Neutrophil (primary cell): ENCODE results near the gene DNAH14.

Experiments used
- H3K27ac ChIP-seq: fragments of 200-600 bp; sonication (generic); 2 replicates; pipeline ENCODE4 v1.5.1; 2016; ENCODE audit warnings: mild to moderate bottlenecking, moderate library complexity
- H3K27me3 ChIP-seq: fragments of 200-600 bp; sonication (generic); 2 replicates; pipeline ENCODE4 v1.6.0; 2016; ENCODE audit warnings: mild to moderate bottlenecking
- H3K36me3 ChIP-seq: fragments of 200-600 bp; sonication (generic); 2 replicates; pipeline ENCODE4 v1.5.1; 2017
- H3K4me1 ChIP-seq, 2 experiments: fragments of 200-600 bp in 1 of 2; sonication (generic) in 1 of 2; 1 replicate in 1 of 2; 2 replicates in 1 of 2; pipeline versions ENCODE4 v1.5.1 to v1.6.1; 2013 to 2016; ENCODE audit warnings: low read depth in 1 of 2, low read length in 1 of 2, mild to moderate bottlenecking in 1 of 2, moderate library complexity in 1 of 2; ENCODE audit not compliant: control insufficient read depth in 1 of 2, insufficient read depth in 1 of 2
- H3K4me3 ChIP-seq, 2 experiments: fragments of 200-600 bp in 1 of 2; sonication (generic) in 1 of 2; 1 replicate in 1 of 2; 2 replicates in 1 of 2; pipeline ENCODE4 v1.5.1; 2013 to 2016; ENCODE audit warnings: low read depth in 1 of 2, low read length in 1 of 2, mild to moderate bottlenecking in 1 of 2, moderate library complexity in 1 of 2
- H3K9me3 ChIP-seq: fragments of 200-600 bp; sonication (generic); 2 replicates; pipeline ENCODE4 v1.5.1; 2016
- TF ChIP-seq, protein P1 (sequence below): fragments of 200-600 bp; sonication (generic); IDR thresholded peaks from 2 replicates; pipeline ENCODE4 v1.5.1; 2016; ENCODE audit warnings: antibody characterized with exemption

Gene DNAH14

DNA sequence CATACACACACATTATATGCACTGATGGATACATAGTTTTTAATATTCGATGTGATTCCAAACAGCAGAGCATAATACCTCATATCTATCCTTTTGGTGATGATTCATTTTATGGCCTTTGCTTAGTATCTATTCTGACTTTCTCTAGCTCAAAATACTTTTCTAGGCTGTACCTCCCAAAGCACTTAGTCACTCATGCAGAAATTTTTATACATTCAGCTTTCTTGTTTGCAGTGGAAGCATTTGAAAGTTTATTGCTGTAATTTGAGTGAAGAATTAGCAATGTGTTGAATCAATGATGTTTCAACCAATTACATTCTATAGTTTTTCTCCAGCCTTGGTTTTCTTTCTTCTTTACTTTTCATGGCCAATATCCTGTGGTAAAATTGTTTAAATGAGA lies 431.7 kb downstream of the DNAH14 start:
- H3K27ac ChIP-seq, result no peak overlapping the region

DNA sequence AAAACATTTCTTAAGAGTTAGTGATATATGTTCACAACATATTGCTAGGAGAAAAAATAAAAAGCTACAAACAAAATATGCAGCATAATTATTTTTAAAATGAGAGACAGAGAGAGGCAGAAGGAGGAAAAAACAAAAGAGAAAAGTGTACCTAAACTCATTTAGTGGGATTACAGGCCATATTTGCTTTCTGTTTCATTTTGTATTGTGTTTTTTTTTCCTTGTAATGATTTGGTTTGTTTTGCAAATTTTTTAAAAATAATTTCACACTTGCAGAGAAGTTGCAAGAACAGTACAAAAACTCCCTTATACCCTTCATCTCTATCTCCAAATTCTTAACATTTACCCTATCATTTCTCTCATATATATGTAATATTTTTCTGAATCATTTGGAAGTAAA lies 433.3 kb downstream of the DNAH14 start:
- Histone ChIP-seq H3K4me1 (no peaks in the 10 kb centered on the region), H3K36me3 (no peaks in the 10 kb centered on the region), H3K4me3 (no peak overlapping the region), H3K27me3 (no peaks in the 10 kb centered on the region), H3K27ac (no peak overlapping the region), H3K9me3 (no peaks in the 10 kb centered on the region)
- TF ChIP-seq, protein P1, sequence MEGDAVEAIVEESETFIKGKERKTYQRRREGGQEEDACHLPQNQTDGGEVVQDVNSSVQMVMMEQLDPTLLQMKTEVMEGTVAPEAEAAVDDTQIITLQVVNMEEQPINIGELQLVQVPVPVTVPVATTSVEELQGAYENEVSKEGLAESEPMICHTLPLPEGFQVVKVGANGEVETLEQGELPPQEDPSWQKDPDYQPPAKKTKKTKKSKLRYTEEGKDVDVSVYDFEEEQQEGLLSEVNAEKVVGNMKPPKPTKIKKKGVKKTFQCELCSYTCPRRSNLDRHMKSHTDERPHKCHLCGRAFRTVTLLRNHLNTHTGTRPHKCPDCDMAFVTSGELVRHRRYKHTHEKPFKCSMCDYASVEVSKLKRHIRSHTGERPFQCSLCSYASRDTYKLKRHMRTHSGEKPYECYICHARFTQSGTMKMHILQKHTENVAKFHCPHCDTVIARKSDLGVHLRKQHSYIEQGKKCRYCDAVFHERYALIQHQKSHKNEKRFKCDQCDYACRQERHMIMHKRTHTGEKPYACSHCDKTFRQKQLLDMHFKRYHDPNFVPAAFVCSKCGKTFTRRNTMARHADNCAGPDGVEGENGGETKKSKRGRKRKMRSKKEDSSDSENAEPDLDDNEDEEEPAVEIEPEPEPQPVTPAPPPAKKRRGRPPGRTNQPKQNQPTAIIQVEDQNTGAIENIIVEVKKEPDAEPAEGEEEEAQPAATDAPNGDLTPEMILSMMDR, result no peak

More for the DNA sequence above, 431.7 kb downstream of the DNAH14 start:
- Histone ChIP-seq H3K27me3 (no peaks in the 10 kb centered on the region), H3K4me1 (no peaks in the 10 kb centered on the region), H3K36me3 (no peaks in the 10 kb centered on the region), H3K9me3 (no peaks in the 10 kb centered on the region), H3K4me3 (no peak overlapping the region)
- TF ChIP-seq, protein P1, result no peak

DNA sequence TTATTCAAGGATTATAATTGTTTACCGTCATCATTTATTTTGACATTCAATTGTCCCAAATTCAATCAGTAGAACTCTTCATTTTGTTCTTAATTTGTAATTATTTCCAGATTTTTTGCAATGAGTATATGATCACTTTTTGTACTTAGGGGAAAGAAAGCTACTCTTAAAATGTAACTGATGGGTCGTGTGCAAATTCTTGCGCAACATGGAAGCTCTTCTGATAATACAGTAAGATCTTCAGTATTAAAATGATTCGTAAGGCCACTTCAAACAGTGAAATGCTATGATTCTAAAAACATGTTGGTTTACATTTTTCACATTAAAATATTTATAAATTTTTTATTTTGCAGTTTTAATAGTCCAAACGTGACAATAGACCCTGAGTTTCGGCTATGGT lies 435.0 kb downstream of the DNAH14 start:
- H3K4me3 ChIP-seq, result no peak overlapping the region
- TF ChIP-seq, protein P1, result no peak

DNA sequence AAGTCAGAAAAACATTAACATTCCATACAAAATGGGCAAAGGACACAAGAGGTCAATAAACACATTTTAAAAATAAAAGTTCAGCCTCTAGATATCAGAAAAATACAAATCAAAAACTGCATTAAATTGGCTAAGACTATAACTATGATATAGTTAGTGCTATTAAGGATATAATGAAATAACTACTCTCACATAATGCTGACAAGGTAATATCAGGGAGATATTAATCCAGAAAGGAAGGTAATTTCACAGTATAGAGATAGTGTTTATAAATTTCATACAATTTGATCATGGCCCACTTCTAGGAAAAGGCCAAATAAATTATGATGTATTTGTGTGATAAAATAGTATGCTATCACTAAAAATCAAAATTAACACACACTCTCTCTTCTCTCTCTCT lies 436.5 kb downstream of the DNAH14 start:
- Histone ChIP-seq H3K4me3 (no peak overlapping the region), H3K4me1 (no peaks in the 10 kb centered on the region), H3K27ac (no peak overlapping the region), H3K9me3 (no peaks in the 10 kb centered on the region), H3K27me3 (no peaks in the 10 kb centered on the region), H3K36me3 (no peaks in the 10 kb centered on the region)
- TF ChIP-seq, protein P1, result no peak

More for the DNA sequence above, 435.0 kb downstream of the DNAH14 start:
- H3K4me1 ChIP-seq, result no peaks in the 10 kb centered on the region
- no peaks in the 10 kb centered on the region for H3K36me3 ChIP-seq
- no peaks in the 10 kb centered on the region for H3K9me3 ChIP-seq
- H3K27me3 ChIP-seq, result no peaks in the 10 kb centered on the region
- H3K27ac ChIP-seq, result no peak overlapping the region

DNA sequence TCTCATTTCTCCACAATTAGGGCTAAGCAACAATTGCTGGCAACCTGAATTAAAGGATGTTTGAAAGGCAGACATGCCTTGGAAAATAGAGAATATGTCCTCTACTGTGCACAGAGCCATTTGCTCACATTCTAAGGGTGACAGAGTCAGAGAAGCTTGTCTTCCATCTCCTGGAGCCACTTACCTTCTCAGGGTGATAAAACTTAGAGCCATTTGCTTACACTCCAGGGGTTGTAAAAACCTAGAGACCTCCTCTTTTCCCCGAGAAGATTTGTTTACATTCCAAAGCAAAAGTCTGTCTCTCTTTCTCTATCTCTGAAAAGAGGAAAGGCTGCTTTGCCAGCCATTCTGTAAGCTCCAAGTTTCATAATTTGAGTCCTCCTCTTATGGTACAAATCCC lies 437.1 kb downstream of the DNAH14 start:
- TF ChIP-seq, protein P1, result no peak
- H3K36me3 ChIP-seq, result no peaks in the 10 kb centered on the region
- no peaks in the 10 kb centered on the region for H3K9me3 ChIP-seq
- no peaks in the 10 kb centered on the region for H3K27me3 ChIP-seq
- no peak overlapping the region for H3K27ac ChIP-seq
- H3K4me1 ChIP-seq, result no peaks in the 10 kb centered on the region
- H3K4me3 ChIP-seq, result no peak overlapping the region

DNA sequence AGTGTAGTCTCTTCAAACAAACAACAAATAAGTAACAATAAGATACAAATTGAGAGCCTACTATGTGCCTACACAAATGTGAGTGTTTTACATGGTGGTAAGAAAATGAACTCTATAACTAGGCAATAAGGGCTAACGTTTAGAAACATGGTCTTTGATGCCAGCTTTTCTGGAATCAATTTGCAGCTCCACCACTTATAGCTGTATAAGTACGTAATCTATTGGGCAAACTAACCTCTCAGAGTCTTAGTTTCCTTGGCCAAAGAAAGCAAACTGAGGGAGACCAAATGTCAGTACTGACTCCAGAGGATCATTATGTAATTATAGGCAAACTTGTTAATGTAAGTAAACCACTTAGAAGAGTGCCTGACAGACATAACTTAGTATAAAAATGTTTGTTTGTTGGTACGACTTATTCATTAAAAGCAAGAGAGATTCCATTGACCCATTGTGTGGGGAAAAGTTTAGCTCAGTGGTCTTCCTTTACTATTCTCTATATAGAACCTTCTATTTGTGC lies 438.6 kb downstream of the DNAH14 start:
- no peaks in the 10 kb centered on the region for H3K9me3 ChIP-seq
- no peaks in the 10 kb centered on the region for H3K36me3 ChIP-seq
- no peak overlapping the region for H3K4me3 ChIP-seq
- H3K27me3 ChIP-seq, result no peaks in the 10 kb centered on the region
- TF ChIP-seq, protein P1, result no peak
- H3K27ac ChIP-seq, result no peak overlapping the region
- no peaks in the 10 kb centered on the region for H3K4me1 ChIP-seq
